Right cardiac atrium (tissue), 5 donors: Measurements from ENCODE around the gene ADNP2. TPM values are rescaled to one million over a fixed set of nuclear protein-coding genes. Genes with fewer than 3 reads are reported as not detected.

Source experiments
- polyA plus RNA-seq: library from polyadenylated mRNA; stranded (reverse); fragments of 200-250 nt; gene quantifications from one replicate; pipeline ENCODE4 v1.2.3, GENCODE V29; 2013
- total RNA-seq, 4 donors: library from RNA; stranded (reverse); fragmentation: NEBNext Ultra II Directional; extraction: Animal tissue kit (Norgen Biotek cat#: 25700); gene quantifications; one replicate each; pipeline ENCODE4 v1.2.1, GENCODE V29; 2021
- donor health status: healthy with polysubstance abuse.
- donor health status: DM: no; HTN: yes; CAD: no.
- donor health status: DM: no; HTN: no; CAD: no.
- donor health status: DM: no; HTN: yes; CAD: no; lungs with severe emphysema.
- donor health status: DM: yes; HTN: yes; CAD: no.

ADNP2 gene
- total and polyA plus RNA-seq, 5 donors = 4.1 to 14.7 (median 12.2) TPM

Other genes with a start within 250 kb of the ADNP2 start
- 10 to 100 TPM; 24.7 to 40.0 (median 29.8) TPM for gene SLC66A2, start 157.6 kb upstream of the ADNP2 start, total RNA-seq
- gene SLC66A2, start 157.6 kb upstream of the ADNP2 start, polyA plus RNA-seq = 27.0 TPM
- 10 to 100 TPM in 3 of 4 donors, 1 to 10 TPM in 1; 9.9 to 14.6 (median 11.1) TPM for gene HSBP1L1, start 144.6 kb upstream of the ADNP2 start, total RNA-seq
- gene HSBP1L1, start 144.6 kb upstream of the ADNP2 start, polyA plus RNA-seq = 18.8 TPM
- 100 to 1,000 TPM in 1 of 4 donors, 10 to 100 TPM in 3; 69.7 to 104 (median 94.7) TPM for gene TXNL4A, start 120.7 kb upstream of the ADNP2 start, total RNA-seq
- 91.9 TPM for gene TXNL4A, start 120.7 kb upstream of the ADNP2 start, polyA plus RNA-seq
- gene RBFA, start 74.8 kb upstream of the ADNP2 start, total RNA-seq = 10 to 100 TPM; 10.3 to 15.2 (median 12.8) TPM
- 13.6 TPM for gene RBFA, start 74.8 kb upstream of the ADNP2 start, polyA plus RNA-seq
- 1 to 10 TPM; 4.1 to 5.0 (median 4.6) TPM for gene PARD6G, start 138.3 kb downstream of the ADNP2 start, total RNA-seq
- 2.5 TPM for gene PARD6G, start 138.3 kb downstream of the ADNP2 start, polyA plus RNA-seq